NCI-H2081 (cell line): ENCODE results near the gene OPCML.

Experiments
- DNase-seq, 2 experiments: peaks; one replicate each; lab custom pipeline; 2025; lab: John Stamatoyannopoulos, UW

OPCML gene

DNA sequence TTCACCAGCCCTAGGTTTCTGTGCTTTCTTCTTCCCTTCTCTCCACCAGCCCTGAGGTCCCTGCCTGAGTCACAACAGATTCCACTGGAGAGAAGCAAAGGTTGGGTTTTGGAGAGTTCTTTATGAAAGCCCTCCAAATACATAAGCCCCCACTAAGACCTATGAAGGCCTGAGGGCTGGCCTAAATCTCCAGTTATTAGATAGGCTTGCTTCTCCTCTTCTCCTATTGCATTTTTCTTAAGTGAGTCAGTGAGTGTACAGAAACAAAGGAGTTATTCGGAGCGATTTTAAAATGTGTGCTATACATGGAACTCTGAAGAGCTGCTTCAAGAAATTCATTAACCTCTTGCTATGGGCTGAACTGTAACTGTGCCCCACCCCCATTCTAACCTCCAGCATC, 1057.3 kb downstream of the OPCML start:
- DNase-seq: no peak

GRCh38 chr11:132472411-132473172, 1059.7 kb downstream of the OPCML start:
- DNase-seq: no peak

DNA sequence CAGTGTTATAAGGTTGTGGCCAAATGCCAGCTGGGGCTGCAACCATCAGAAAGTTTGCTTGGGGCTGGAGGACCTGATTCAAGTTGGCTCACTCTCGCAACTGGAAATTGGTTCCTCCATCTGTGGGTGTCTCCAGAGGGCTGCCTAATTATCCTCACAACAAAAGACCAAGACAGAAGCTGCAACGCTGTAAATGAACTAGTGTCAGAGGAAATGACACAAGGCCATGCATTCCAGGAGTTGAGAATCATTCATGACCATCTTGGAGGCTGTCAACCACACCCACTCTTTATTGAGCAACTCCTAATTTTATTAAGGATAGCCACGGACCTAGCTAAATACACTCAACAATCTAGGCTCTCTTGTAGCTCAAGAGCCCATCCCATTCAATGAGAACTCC, 1060.8 kb downstream of the OPCML start:
- no peak for DNase-seq

DNA sequence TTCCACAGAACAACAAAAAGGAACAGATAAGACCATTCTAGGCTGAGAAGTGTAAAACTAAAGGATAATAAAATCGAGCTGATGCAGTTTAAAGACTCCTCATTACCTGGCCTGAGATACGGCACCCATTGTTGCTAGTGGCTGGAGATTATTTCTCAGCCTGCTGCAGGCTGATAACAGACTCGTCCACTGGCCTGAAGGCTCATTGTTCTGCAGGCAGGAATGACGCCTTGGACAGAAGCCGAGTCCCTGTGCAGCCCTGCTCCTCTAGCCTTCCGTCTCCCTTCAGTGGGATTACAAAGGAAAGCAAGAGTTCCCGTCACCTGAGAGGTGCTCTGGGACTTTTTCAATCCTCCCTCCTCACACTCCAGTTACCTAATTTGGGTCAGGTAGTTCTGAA, 1065.3 kb downstream of the OPCML start:
- no peak for DNase-seq

DNA sequence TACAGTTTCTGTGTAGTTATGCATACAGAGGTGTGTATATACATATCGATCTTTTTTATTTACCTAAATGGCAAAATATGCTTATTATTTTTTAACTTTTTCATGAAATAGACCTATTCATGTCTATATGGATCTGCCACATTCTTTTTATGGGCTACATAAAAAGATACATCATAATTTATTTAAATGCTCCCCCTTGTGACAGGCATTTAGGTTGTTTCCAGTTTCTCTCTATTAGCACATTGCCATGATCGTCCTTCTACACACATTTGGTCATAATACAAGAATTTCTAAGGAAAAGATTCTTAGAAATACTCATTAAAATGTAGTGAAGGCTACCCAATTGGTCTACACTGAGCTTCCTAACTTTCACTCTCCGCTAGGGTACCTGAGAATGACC, 1067.4 kb downstream of the OPCML start:
- no peak for DNase-seq

GRCh38 chr11:132464003-132464342, 1068.3 kb downstream of the OPCML start:
- DNase-seq: no peak

- DNase-seq: no peak
Measured at GRCh38 chr11:132463295-132464002, 1068.9 kb downstream of the OPCML start.

DNA sequence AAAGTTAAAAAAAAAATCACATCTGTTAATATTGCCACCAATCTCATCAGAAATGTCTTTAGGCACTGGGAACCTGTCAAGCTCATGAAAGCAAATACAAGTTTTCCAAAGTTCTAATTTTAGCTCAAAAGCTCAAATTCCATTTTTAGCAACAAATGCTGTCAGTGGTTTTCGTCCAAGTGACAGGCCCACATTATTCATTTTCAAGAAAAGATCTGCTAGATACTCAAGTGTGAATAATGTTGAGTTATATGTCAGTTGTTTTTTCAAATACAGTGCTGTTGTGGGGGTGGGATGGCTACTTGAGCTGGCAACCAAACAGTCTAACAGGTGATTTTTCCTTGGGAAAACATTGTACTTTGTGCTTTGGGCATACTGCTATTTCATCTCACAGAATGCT, 1072.6 kb downstream of the OPCML start:
- DNase-seq: no peak

GRCh38 chr11:132457445-132457844, 1074.9 kb downstream of the OPCML start:
- DNase-seq: no peak

- no peak for DNase-seq
Measured at GRCh38 chr11:132456751-132457328, 1075.5 kb downstream of the OPCML start.

DNA sequence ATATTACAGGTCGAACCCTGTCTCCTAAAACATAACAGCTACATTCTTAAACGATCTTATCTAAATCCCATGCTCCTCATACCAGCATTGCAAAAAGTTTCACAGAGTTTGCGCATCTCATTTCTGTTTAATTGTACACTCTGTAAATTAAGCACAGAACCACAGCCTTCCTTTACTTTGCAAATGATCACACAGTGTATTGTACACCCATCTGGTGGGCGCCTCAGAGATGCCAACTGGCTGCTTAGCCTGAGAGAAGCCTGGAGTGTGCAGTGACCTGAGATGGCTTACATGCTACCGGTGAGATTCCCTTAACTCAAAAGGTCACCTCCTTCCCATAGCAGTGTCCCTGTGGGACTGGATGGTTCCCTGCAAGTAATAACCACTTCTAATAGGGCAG, 1077.3 kb downstream of the OPCML start:
- no peak for DNase-seq

DNA sequence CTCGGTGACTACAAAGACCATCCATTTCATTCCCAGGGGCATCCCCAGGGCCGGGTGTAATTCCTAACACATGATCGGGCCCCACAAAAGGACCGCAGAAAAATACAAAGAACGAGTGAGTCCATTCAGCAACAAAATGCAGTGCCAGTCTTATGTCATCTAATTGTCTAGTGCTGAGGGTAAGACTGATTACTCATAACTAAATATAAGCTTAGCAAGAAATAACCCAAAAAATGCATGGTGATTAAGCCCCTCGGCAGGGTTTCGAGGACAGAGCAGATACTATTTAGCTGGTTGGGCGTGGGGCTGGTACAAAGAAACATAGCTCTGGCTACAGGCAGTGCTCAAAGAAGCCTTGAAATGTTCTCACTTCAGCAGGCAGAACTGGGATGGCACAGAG, 1078.9 kb downstream of the OPCML start:
- DNase-seq: no peak

DNA sequence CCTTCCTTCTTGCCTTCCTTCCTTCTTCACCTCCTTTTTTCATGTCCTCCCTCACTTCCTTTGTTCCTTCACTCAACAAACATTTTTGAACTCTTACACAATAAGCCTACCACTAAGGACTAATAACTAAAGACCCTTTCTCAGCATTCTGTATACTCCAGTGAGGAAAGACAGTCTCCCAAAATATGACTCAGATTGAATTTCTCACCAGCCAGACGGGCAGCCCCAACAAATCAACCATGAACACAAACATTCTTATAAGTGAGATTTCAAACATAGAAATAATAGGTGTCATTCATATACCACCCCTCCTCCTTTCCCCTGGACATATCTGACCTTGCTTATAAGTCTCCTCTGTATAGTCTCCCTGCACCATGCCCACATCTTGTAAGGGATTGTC, 1079.7 kb downstream of the OPCML start:
- no peak for DNase-seq

DNA sequence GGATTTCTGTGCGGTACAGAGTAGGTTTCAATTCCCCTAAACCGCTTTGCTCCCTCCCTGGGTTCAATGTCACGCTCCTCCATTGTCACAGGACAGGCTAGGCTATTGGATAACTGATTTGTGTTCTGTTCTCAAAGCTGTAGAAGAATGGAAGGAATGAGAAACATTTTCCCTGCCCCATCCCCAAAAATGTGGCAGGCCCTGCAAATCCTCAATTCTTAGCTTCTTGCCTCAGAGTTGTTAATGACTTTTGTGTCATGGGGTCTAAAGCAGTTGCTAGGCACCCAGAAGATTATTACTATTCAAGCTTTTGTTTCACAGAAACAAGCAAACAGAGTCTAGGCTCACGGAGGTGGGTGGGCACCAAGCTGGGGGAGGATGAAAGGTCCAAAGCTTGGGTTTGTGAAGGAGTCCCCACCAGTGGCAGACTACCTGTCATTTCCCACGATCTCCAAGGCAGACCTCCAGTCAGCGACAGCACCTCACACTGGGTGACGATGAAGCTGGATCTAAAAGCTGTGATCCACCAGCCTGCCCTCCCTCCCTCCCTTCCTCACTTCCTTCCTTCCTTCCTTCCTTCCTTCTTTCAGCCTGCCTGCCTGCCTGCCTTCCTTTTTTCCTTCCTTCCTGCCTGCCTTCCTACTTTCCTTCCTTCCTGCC, 1080.2 kb downstream of the OPCML start:
- DNase-seq: no peak

- DNase-seq: no peak
Measured at GRCh38 chr11:132450631-132451030, 1081.7 kb downstream of the OPCML start.

DNA sequence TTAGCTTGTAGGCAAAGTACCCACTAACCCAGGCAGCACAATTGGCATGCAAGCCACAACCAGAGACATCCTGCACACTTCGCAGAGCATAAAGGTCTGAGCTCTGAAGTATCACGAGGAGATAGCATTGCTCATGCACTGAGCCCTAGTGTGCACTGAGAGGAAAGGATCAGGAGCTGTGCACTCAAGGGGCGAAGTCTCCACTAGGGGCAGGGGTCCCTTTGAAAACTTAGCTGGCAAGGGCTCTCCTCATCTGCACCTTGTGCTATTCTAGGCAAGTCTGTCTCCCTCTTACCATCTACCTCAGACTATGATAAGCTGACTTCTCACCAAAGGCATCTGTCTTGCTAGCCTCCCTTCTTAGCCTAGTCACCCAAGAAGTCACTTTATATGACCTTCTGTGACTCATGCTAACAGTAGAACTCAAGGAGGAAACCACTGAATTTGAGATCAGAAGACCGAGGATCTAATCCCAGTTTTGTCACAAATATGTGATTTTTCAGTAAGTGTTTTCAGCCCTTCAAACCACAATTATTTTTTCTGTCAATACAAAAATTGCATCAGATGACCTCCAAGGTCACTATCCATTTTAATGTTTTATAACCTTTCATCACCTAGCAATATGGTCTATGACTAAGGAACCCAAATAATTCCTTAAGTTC, 1083.8 kb downstream of the OPCML start:
- DNase-seq: no peak

GRCh38 chr11:132447761-132448160, 1084.5 kb downstream of the OPCML start:
- no peak for DNase-seq

GRCh38 chr11:132445859-132446291, 1086.4 kb downstream of the OPCML start:
- DNase-seq: no peak

- DNase-seq: no peak
Measured at GRCh38 chr11:132444911-132445310, 1087.4 kb downstream of the OPCML start.

- DNase-seq: no peak
Measured at GRCh38 chr11:132439711-132440255, 1092.5 kb downstream of the OPCML start.

DNA sequence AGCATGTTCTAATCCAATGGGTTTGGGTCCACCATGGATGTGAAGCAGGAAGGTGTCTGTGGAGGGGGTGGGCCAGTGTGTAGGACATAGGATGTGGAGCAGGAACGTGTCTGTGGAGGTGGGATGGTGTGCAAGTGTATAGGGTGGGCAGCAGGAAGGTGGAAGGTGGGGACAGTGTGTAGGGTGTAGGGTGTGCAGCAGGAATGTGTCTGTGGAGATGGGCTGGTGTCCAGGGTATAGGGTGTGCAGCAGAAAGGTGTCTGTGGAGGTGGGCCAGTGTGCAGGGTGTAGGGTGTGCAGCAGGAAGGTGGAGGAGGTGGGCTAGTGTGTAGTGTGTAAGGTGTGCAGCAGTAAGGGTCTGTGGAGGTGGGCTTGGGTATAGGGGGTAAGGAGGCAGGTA, 1093.9 kb downstream of the OPCML start:
- DNase-seq: no peak
